HG03039 (cell line): ENCODE measurements around the gene MAPK11.

Experiments
- ATAC-seq: cut with Tn5 transposase; IDR thresholded peaks from one replicate; pipeline ENCODE4 v1.9.1; 2021; ENCODE audit warnings: mild to moderate bottlenecking, moderate library complexity; ENCODE audit not compliant: unreplicated experiment

The MAPK11 gene

DNA sequence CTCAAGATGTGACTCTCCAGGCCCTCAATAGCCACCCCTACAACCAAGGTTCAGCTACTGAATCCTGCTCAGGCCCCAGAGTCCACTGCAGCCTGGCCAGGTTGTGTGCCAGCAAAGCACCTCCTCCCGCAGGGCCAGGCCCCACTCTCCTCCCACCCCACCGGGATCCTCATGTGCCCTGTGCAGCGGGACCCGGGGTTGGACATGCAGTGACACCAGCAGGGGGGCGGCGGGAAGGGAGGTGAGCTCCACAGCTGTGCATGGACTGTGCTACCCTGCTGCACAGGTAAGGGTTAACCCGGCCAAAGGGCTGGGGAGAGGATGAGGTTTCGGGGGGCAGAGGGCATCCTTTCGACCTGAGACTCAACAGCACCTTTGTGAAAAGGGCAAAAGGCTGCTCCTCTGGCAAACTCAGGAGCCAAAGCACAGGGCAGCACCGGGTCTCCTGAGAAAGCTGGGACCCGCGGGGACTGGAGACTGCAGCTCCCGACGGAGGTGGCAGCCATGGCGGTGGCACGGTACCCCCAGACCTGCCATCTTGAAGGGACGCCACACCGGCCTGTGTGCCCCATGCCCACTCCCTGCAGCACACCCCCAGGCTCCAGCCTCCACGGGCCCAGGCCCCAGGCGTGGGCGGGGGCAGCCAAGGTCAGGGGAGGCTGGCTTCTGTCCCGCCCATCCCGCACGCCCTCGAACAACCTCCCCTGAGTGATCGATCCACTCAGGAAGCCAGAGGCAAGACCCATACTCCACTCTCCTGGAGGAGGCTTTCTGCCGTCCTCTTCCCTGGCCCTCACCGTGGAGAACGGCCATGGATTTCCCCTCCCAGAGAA lies 26.7 kb upstream of the MAPK11 start:
- no peak for ATAC-seq

DNA sequence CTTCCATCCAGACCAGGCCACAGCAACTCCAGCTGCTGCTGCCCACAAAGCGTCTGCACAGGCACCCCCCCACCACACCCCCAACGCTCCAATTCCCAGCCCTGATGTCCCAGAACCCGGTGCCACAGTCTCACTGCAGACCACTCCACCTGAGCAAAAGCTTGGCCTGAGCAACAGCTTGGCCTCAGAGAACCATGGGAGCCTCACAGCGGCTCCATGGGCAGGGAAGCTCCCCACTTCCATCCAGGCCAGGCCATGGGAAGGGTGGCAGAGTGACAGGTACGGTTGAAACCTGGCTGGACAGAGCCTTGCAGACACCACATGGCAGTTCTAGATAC lies 24.1 kb upstream of the MAPK11 start:
- no peak for ATAC-seq

GRCh38 chr22:50293441-50294318 lies 23.5 kb upstream of the MAPK11 start:
- ATAC-seq, result no peak

GRCh38 chr22:50292643-50293440 lies 22.7 kb upstream of the MAPK11 start:
- ATAC-seq, result no peak

GRCh38 chr22:50289942-50290630 lies 19.9 kb upstream of the MAPK11 start:
- ATAC-seq, result no peak

GRCh38 chr22:50289151-50289941 lies 19.2 kb upstream of the MAPK11 start:
- ATAC-seq, result no peak

- no peak for ATAC-seq
Observed at GRCh38 chr22:50287731-50288130, 17.6 kb upstream of the MAPK11 start.

DNA sequence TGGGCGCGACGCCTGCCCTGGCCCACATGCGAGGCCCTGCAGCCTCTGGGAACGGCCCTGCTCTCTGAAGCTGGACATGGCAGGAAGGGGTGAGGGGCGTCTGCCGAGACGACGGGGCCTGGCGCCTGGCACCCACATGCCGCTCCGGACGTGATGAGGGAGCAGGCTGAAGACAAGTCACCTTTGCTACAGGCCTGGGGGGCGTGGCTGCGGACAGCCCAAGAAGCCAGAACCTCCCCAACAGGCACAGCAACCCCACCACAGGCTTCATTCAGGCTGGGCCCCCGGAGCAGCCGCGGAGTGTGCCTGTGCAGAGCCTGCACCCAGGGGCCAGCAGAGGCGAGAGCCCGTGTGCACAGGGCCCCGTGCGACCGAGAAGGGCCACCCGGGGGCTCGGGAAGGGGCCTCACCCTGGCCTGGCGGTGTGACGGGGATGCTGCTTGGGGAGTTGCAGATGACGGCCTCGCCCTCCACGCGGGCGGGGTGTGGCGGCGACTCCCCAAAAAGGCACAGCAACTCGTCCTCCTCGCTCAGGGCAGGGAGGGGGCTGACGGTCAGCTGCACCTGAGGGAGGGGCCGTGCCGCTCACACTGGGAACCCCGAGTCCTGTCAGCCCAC lies 16.6 kb upstream of the MAPK11 start:
- ATAC-seq, result no peak

- no peak for ATAC-seq
Observed at GRCh38 chr22:50286275-50286674, 16.1 kb upstream of the MAPK11 start.

- ATAC-seq, result no peak
Observed at GRCh38 chr22:50285568-50286229, 15.5 kb upstream of the MAPK11 start.

DNA sequence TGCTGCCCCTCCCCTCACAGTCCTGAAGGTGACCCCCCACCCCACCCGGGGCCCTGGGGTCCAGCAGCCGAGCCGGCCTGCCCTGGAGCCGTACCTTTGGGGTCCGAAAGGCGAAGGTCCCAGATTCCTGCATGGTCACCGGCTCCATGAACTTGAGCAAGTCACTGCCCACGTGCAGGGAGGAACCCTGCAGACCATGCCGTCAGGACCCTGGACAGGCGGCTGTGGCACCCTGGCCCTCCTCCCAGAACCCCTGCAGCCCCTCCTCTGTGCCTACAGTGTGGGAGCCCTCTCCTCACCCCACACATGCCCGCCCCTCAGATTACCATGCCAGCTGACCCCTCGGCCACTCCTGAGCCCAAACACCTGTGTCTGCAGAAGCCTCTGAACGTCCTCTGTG lies 14.3 kb upstream of the MAPK11 start:
- ATAC-seq, result no peak

DNA sequence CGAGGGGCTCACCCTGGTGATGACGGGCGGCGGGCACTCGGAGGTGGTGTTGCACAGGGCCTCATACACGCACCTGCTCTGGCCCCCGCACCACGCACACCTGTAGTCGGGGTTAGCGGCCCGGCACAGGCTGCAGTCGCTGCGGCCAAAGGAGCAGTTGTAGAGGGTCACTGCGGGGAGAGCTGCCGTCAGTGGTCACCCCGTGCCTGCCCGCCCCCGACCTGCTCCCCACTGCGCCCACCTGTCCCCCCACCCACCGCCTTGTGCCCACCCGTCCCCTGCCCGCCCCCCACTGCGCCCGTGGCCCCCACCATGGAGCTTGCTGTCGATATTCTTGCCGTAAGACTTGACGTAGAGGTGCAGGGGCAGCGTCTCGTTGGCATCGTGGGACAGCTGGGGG lies 13.6 kb upstream of the MAPK11 start:
- ATAC-seq, result no peak

GRCh38 chr22:50282361-50283155 lies 12.4 kb upstream of the MAPK11 start:
- no peak for ATAC-seq

DNA sequence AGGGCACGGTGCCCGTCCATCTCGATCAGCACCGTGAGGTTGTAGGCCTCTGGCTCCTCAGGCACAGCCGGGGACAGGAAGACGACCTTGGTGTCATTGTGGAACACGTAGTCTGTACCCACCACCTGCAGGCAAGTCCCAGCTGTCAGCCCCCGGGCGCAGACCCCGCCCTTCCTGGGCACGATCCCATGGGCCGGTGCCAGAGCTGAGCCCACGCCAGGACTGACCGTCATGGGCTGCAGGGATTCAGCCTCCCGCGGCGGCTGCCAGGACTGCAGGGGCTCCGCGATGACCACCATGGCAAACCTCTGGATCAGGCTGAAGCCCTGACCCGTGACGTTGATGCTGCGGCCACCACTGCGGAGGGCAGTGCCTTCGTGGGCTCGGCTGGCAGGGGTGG lies 11.8 kb upstream of the MAPK11 start:
- ATAC-seq, result no peak

GRCh38 chr22:50281384-50281760 lies 11.2 kb upstream of the MAPK11 start:
- no peak for ATAC-seq

- ATAC-seq, result no peak
Observed at GRCh38 chr22:50280708-50281383, 10.7 kb upstream of the MAPK11 start.

- ATAC-seq, result no peak
Observed at GRCh38 chr22:50280022-50280707, 10.0 kb upstream of the MAPK11 start.
